T-helper 1 cell treated with Interleukin-12 subunit alpha and Interleukin-12 subunit beta and Interleukin-4 antibody, amounts not matched to agents 30 μg/mL and 1 μg/mL, for 36 hours (primary cell): ENCODE data around the gene RAB20.
"Not testable (repeated sequence)": the region's sequence is repeated elsewhere in the genome, so short reads cannot be mapped to it uniquely, and the experiment has no call there.

Experiments used
- H3K27ac Mint-ChIP-seq: one replicate; pipeline ENCODE4 v1.8.0; 2021; ENCODE audit warnings: mild to moderate bottlenecking, mixed read lengths
- H3K27me3 Mint-ChIP-seq: one replicate; pipeline ENCODE4 v1.8.0; 2021; ENCODE audit warnings: low read depth, mixed read lengths
- H3K36me3 Mint-ChIP-seq: one replicate; pipeline ENCODE4 v1.8.0; 2021; ENCODE audit warnings: low read depth, mixed read lengths
- H3K4me1 Mint-ChIP-seq: one replicate; pipeline ENCODE4 v1.8.0; 2021; ENCODE audit warnings: low read depth, mixed read lengths
- H3K4me3 Mint-ChIP-seq: one replicate; pipeline ENCODE4 v1.8.0; 2021; ENCODE audit warnings: mild to moderate bottlenecking, moderate library complexity, mixed read lengths
- H3K9me3 Mint-ChIP-seq: one replicate; pipeline ENCODE4 v1.8.0; 2021; ENCODE audit warnings: mixed read lengths

Gene RAB20

GRCh38 chr13:110507678-110508381 lies 53.7 kb downstream of the RAB20 start:
- Mint-ChIP-seq H3K27ac (no peak overlapping the region), H3K9me3 (no peaks in the 10 kb centered on the region), H3K4me1 (no peaks in the 10 kb centered on the region), H3K36me3 (no peaks in the 10 kb centered on the region), H3K27me3 (no peaks in the 10 kb centered on the region), H3K4me3 (no peak overlapping the region)

- no peaks in the 10 kb centered on the region for H3K9me3 Mint-ChIP-seq
Observed at GRCh38 chr13:110506859-110507566, 54.5 kb downstream of the RAB20 start.

GRCh38 chr13:110506396-110506795 lies 55.1 kb downstream of the RAB20 start:
- H3K27ac Mint-ChIP-seq: no peak overlapping the region
- no peaks in the 10 kb centered on the region for H3K27me3 Mint-ChIP-seq
- H3K4me3 Mint-ChIP-seq: no peak overlapping the region
- H3K9me3 Mint-ChIP-seq: no peaks in the 10 kb centered on the region
- H3K36me3 Mint-ChIP-seq: no peaks in the 10 kb centered on the region
- no peaks in the 10 kb centered on the region for H3K4me1 Mint-ChIP-seq

More at GRCh38 chr13:110506859-110507566, 54.5 kb downstream of the RAB20 start:
- Mint-ChIP-seq H3K36me3 (no peaks in the 10 kb centered on the region), H3K4me3 (no peak overlapping the region), H3K27ac (no peak overlapping the region), H3K27me3 (no peaks in the 10 kb centered on the region), H3K4me1 (no peaks in the 10 kb centered on the region)

- Mint-ChIP-seq H3K27me3 (no peaks in the 10 kb centered on the region), H3K4me3 (no peak overlapping the region), H3K9me3 (no peaks in the 10 kb centered on the region), H3K36me3 (no peaks in the 10 kb centered on the region), H3K4me1 (no peaks in the 10 kb centered on the region), H3K27ac (no peak overlapping the region)
Observed at GRCh38 chr13:110505594-110505993, 55.9 kb downstream of the RAB20 start.

- no peaks in the 10 kb centered on the region for H3K4me1 Mint-ChIP-seq
- H3K9me3 Mint-ChIP-seq: no peaks in the 10 kb centered on the region
- no peaks in the 10 kb centered on the region for H3K27me3 Mint-ChIP-seq
- H3K36me3 Mint-ChIP-seq: no peaks in the 10 kb centered on the region
- H3K4me3 Mint-ChIP-seq: no peak overlapping the region
- H3K27ac Mint-ChIP-seq: no peak overlapping the region
Observed at GRCh38 chr13:110503979-110504499, 57.5 kb downstream of the RAB20 start.

GRCh38 chr13:110503037-110503901 lies 58.3 kb downstream of the RAB20 start:
- H3K27me3 Mint-ChIP-seq: no peaks in the 10 kb centered on the region
- H3K4me1 Mint-ChIP-seq: no peaks in the 10 kb centered on the region
- no peaks in the 10 kb centered on the region for H3K36me3 Mint-ChIP-seq
- H3K27ac Mint-ChIP-seq: no peak overlapping the region
- H3K4me3 Mint-ChIP-seq: no peak overlapping the region
- H3K9me3 Mint-ChIP-seq: no peaks in the 10 kb centered on the region

GRCh38 chr13:110501188-110501587 lies 60.3 kb downstream of the RAB20 start:
- H3K4me3 Mint-ChIP-seq: no peak overlapping the region
- no peak overlapping the region for H3K27ac Mint-ChIP-seq
- no peaks in the 10 kb centered on the region for H3K4me1 Mint-ChIP-seq
- H3K9me3 Mint-ChIP-seq: no peaks in the 10 kb centered on the region
- H3K27me3 Mint-ChIP-seq: no peaks in the 10 kb centered on the region
- H3K36me3 Mint-ChIP-seq: no peaks in the 10 kb centered on the region

GRCh38 chr13:110500341-110500740 lies 61.2 kb downstream of the RAB20 start:
- Mint-ChIP-seq H3K4me3 (no peak overlapping the region), H3K4me1 (no peaks in the 10 kb centered on the region), H3K27me3 (no peaks in the 10 kb centered on the region), H3K27ac (no peak overlapping the region), H3K36me3 (no peaks in the 10 kb centered on the region), H3K9me3 (no peaks in the 10 kb centered on the region)

- no peaks in the 10 kb centered on the region for H3K9me3 Mint-ChIP-seq
- H3K36me3 Mint-ChIP-seq: no peaks in the 10 kb centered on the region
- no peak overlapping the region for H3K27ac Mint-ChIP-seq
- H3K4me1 Mint-ChIP-seq: no peaks in the 10 kb centered on the region
- no peaks in the 10 kb centered on the region for H3K27me3 Mint-ChIP-seq
- H3K4me3 Mint-ChIP-seq: no peak overlapping the region
Observed at GRCh38 chr13:110499621-110500281, 61.8 kb downstream of the RAB20 start.

- no peaks in the 10 kb centered on the region for H3K9me3 Mint-ChIP-seq
- H3K4me3 Mint-ChIP-seq: no peak overlapping the region
- no peaks in the 10 kb centered on the region for H3K36me3 Mint-ChIP-seq
- H3K27me3 Mint-ChIP-seq: no peaks in the 10 kb centered on the region
- no peak overlapping the region for H3K27ac Mint-ChIP-seq
- no peaks in the 10 kb centered on the region for H3K4me1 Mint-ChIP-seq
Observed at GRCh38 chr13:110498765-110499164, 62.8 kb downstream of the RAB20 start.

GRCh38 chr13:110498327-110498726 lies 63.2 kb downstream of the RAB20 start:
- no peaks in the 10 kb centered on the region for H3K9me3 Mint-ChIP-seq
- no peak overlapping the region for H3K4me3 Mint-ChIP-seq
- H3K27ac Mint-ChIP-seq: no peak overlapping the region
- no peaks in the 10 kb centered on the region for H3K36me3 Mint-ChIP-seq
- no peaks in the 10 kb centered on the region for H3K27me3 Mint-ChIP-seq
- no peaks in the 10 kb centered on the region for H3K4me1 Mint-ChIP-seq

GRCh38 chr13:110497896-110498295 lies 63.6 kb downstream of the RAB20 start:
- not testable (repeated sequence) for H3K36me3 Mint-ChIP-seq, H3K27ac Mint-ChIP-seq, H3K4me3 Mint-ChIP-seq, H3K9me3 Mint-ChIP-seq, H3K4me1 Mint-ChIP-seq, H3K27me3 Mint-ChIP-seq

- no peaks in the 10 kb centered on the region for H3K36me3 Mint-ChIP-seq
- no peak overlapping the region for H3K4me3 Mint-ChIP-seq
- no peaks in the 10 kb centered on the region for H3K4me1 Mint-ChIP-seq
- H3K27me3 Mint-ChIP-seq: no peaks in the 10 kb centered on the region
- no peak overlapping the region for H3K27ac Mint-ChIP-seq
- H3K9me3 Mint-ChIP-seq: no peaks in the 10 kb centered on the region
Observed at GRCh38 chr13:110497003-110497402, 64.5 kb downstream of the RAB20 start.

GRCh38 chr13:110496281-110496680 lies 65.2 kb downstream of the RAB20 start:
- H3K4me3 Mint-ChIP-seq: no peak overlapping the region
- no peaks in the 10 kb centered on the region for H3K36me3 Mint-ChIP-seq
- H3K9me3 Mint-ChIP-seq: no peaks in the 10 kb centered on the region
- no peaks in the 10 kb centered on the region for H3K4me1 Mint-ChIP-seq
- no peaks in the 10 kb centered on the region for H3K27me3 Mint-ChIP-seq
- H3K27ac Mint-ChIP-seq: no peak overlapping the region
